Neural cell (in vitro differentiated cells): ENCODE measurements around the gene MPDZ.

Experiments
- CTCF ChIP-seq: fragments of 450-650 bp; IDR thresholded peaks from 2 replicates; pipeline ENCODE4 v1.5.1; 2014; ENCODE audit warnings: antibody characterized with exemption, mild to moderate bottlenecking, moderate library complexity; ENCODE audit not compliant: poor library complexity, severe bottlenecking
- EZH2 ChIP-seq: fragments of 200-600, 300-800 bp; shearing (Covaris generic), sonication (generic); IDR thresholded peaks from 2 replicates; pipeline ENCODE4 v1.6.1; 2014; ENCODE audit warnings: antibody characterized with exemption, low read length, borderline replicate concordance, mild to moderate bottlenecking; ENCODE audit not compliant: insufficient read depth, poor library complexity, severe bottlenecking
- REST ChIP-seq: IDR thresholded peaks from 2 replicates; pipeline ENCODE4 v1.6.1; 2012; ENCODE audit warnings: borderline replicate concordance
- SMC3 ChIP-seq: fragments of 450-650 bp; conservative IDR thresholded peaks from 2 replicates; pipeline ENCODE4 v1.6.1; 2014; ENCODE audit warnings: antibody characterized with exemption, mild to moderate bottlenecking, moderate library complexity; ENCODE audit not compliant: poor library complexity
- TAF1 ChIP-seq: IDR thresholded peaks from 2 replicates; pipeline ENCODE4 v1.6.1; 2012; ENCODE audit warnings: low read depth

DNA sequence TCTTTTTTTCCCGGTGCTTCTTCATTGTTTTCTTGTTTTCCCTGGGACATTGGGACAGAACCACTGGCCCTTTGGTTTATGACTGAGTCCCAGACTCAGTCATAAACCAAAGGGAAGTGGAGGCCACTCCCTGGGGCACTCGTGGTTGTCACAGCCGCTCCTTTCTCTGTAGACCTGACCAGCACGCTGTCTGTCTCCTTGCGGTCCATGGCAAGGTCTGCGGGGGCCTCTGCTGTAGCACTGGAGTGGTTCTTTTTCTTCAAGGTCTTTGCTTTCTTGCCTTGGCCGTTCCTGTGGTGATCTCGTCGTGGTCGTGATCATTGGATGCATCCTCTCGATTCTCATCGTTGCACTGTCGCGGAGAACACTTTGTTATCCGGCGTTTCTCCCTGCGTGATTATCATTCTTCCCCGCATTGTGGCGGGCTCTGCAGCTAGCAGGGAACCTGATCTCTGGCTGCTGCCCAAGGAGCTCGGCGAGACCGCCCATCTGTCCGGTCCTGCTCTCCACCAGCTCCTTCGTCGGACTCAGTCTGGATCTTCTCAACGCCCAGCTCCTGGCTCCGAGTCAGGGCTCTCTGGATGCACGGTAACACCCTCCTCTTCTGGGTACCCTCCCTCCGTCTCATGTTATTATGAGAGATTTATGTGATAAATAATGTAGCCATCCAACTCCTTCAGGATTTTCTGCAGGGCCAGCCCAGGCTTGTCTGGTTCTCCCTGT is 43.5 kb upstream of the MPDZ start:
- TF ChIP-seq TAF1 (no peak), CTCF (no peak), REST (no peak), SMC3 (no peak), EZH2 (no peak)
